ENCODE results near the gene CSF1.

CSF1 gene

DNA sequence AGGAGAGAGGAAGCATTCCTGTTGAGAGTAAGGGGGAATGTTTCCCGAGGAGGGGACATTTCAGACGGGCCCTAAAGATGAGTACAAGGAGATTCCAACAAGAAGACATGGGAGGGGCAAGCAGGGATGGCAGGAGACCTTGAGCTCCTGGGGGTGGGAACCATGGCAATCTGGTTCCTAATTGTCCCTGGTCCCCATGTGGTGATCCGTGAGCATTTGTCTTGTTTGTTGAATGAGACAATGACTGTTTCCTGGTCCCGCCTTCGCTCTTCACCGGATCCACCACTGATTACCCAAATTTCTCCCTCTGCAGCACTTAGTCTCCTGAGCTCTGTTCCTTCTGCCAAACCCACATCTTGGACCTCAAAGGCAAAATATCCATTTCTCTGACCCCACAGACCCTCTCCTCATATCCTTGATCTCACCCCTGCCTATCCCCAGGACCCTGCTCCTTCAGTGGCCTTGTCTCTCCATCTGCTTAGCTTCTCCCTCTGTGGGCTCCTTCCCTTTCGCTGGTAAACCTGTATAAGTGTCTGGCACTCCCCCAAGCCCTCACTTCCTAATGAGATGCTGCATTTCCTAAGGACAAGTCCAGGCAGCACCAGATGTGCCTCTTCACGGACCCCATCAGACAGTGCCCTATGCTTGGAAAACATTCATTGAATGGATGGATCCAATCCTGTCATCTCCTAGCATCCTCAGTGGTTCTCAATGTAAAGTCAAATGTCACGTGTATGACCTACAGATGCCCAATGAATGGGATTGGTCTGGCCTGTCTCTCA, 8.3 kb upstream of the CSF1 start:
- no CpG with 5 or more reads among the region's 9 CpGs for WGBS (ENCODE audit: insufficient coverage, insufficient read length)
- Histone ChIP-seq H3K4me1 (ENCODE audit: control insufficient read depth, insufficient read depth, low read length) (no peaks in the 10 kb centered on the region), H3K27ac (ENCODE audit: low read length) (no peak overlapping the region), H3K9me3 (ENCODE audit: control insufficient read depth, insufficient read depth, low read length) (no peaks in the 10 kb centered on the region), H3K4me3 (ENCODE audit: low read length) (no peak overlapping the region), H3K27me3 (ENCODE audit: control insufficient read depth, insufficient read depth, low read length) (no peaks in the 10 kb centered on the region), H3K36me3 (ENCODE audit: control insufficient read depth, insufficient read depth, low read length) (no peaks in the 10 kb centered on the region)
- no peak for DNase-seq (ENCODE audit: low read depth, low spot score)

DNA sequence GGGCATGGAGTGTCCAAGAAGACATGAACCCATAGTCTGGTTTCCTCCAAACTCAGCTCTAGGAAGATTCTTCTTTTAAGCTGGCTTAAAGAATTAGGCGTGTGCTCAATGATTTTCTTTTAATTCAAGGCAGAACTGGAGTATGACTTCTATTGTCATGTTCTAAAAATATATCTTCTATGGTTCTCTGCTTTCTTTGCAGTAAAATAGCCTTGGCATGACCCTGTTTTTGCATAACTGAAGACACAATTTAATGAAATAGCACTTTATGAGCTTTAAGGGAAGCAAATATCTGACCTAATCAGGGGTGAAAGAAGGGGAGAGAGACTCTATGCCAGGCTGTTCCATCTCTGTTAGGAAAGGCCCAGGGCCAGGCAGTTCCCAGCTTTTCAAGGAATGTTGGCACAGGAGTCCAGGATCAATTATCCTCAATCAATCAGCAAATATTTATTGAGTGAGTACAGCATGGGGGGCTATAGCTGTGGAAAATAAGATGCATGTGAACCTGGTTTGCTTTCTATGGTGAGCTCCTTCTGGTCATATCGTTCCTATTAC, 7.2 kb upstream of the CSF1 start:
- Histone ChIP-seq H3K9me3 (ENCODE audit: control insufficient read depth, insufficient read depth, low read length) (no peaks in the 10 kb centered on the region), H3K27me3 (ENCODE audit: control insufficient read depth, insufficient read depth, low read length) (no peaks in the 10 kb centered on the region), H3K4me1 (ENCODE audit: control insufficient read depth, insufficient read depth, low read length) (no peaks in the 10 kb centered on the region), H3K36me3 (ENCODE audit: control insufficient read depth, insufficient read depth, low read length) (no peaks in the 10 kb centered on the region), H3K4me3 (ENCODE audit: low read length) (no peak overlapping the region), H3K27ac (ENCODE audit: low read length) (no peak overlapping the region)
- no peak for DNase-seq (ENCODE audit: low read depth, low spot score)
- no CpG with 5 or more reads among the region's 2 CpGs for whole genome bisulfite sequencing (ENCODE audit: insufficient coverage, insufficient read length)

DNA sequence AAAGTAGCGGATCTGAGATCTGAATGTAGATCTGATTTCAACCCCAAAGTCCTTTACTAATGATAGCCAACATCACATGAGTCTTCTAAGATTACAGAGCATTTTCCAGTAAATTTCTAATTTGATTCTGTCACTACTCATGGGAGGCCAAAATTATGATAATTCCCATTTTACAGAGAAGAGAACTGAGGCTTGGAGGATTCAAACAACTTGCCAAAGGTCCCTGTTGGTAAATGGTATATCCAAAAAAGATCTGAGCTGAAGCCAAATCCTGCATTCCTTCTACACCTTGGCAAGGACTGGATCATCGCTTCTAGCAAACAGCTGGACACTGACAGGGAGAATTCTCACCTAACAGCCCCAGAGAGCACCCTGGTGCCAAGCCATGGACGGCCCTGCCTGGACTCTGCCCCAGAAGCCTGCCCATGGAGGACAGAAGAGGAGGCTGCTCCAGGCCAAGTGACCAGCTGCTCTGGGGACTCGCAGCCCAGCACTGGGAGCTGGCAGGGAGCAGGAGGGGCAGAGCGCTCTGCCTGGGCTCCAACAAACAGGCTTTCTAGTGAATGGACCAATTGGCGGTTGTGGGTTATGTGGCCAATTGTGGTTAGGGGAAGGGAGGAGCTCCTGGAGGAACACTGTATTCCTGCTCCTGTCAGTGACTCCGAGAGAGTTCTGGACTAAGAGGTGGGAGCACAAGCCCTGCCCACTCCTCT, 6.4 kb upstream of the CSF1 start:
- Histone ChIP-seq H3K9me3 (ENCODE audit: control insufficient read depth, insufficient read depth, low read length) (no peaks in the 10 kb centered on the region), H3K4me3 (ENCODE audit: low read length) (no peak overlapping the region), H3K36me3 (ENCODE audit: control insufficient read depth, insufficient read depth, low read length) (no peaks in the 10 kb centered on the region), H3K27me3 (ENCODE audit: control insufficient read depth, insufficient read depth, low read length) (peaks cover 2% of the 10 kb centered on the region; the same call in 1 of the 2 replicates), H3K4me1 (ENCODE audit: control insufficient read depth, insufficient read depth, low read length) (no peaks in the 10 kb centered on the region), H3K27ac (ENCODE audit: low read length) (no peak overlapping the region)
- no peak for DNase-seq (ENCODE audit: low read depth, low spot score)
- WGBS (ENCODE audit: insufficient coverage, insufficient read length): no CpG with 5 or more reads among the region's 7 CpGs

DNA sequence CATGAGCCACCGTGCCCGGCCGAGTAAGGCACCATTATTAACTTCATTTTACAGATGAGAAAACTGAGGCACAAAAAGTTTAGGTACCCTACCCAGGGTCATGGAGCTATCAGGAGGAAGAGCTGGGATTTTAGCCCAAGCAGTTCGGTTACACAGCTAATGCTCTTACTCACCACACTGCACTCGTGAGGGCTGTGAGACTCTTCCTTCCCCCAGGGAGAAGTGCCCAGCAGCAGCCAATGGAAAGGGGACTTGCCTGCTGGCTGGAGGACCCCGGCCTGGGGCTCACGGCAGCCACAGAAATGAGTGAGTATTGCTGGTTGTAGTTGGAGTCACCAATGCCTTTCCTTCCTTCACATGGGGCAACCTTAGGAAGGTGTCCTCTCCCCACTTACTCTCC, 5.2 kb upstream of the CSF1 start:
- no peak for DNase-seq (ENCODE audit: low read depth, low spot score)
- WGBS (ENCODE audit: insufficient coverage, insufficient read length): no CpG with 5 or more reads among the region's 7 CpGs
- Histone ChIP-seq H3K4me1 (ENCODE audit: control insufficient read depth, insufficient read depth, low read length) (no peaks in the 10 kb centered on the region; the same call in 1 of the 2 replicates), H3K27ac (ENCODE audit: low read length) (no peak overlapping the region), H3K27me3 (ENCODE audit: control insufficient read depth, insufficient read depth, low read length) (peaks cover 11% of the 10 kb centered on the region), H3K36me3 (ENCODE audit: control insufficient read depth, insufficient read depth, low read length) (no peaks in the 10 kb centered on the region), H3K9me3 (ENCODE audit: control insufficient read depth, insufficient read depth, low read length) (no peaks in the 10 kb centered on the region), H3K4me3 (ENCODE audit: low read length) (no peak overlapping the region)

DNA sequence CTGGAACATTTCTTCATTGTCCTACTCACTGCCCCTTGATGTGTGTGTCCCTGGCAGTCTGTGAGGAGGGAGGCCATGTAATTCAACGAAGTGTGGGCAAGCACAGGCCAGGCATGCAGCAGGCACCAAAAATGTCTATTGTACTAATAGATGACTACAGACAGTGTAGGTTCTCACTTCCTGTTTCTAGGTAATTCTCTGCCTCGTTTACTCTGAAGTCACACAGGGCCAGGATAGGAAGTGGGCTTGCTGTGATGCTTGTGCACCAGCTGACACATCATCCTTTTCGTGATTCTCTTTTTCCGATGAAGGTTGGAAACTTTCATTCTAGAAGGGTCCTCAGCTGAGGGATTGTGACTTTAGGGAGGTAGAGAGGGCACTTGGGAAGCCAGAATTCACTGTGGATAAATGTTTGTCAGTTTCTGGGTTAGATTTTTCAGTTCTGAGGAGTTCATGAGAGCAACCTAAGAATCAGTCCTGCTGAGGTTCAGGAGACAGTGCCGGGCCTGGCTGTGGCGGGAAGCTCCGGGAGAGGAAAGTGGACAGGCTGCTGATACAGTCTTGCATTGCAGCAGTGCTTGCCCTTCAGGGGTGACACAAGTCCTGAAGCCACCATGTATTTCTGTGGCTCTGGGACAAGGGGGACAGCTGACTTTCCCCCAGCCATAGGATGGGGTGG, 4.3 kb upstream of the CSF1 start:
- Histone ChIP-seq H3K9me3 (ENCODE audit: control insufficient read depth, insufficient read depth, low read length) (no peaks in the 10 kb centered on the region), H3K27me3 (ENCODE audit: control insufficient read depth, insufficient read depth, low read length) (peaks cover 11% of the 10 kb centered on the region), H3K4me3 (ENCODE audit: low read length) (no peak overlapping the region), H3K27ac (ENCODE audit: low read length) (no peak overlapping the region), H3K36me3 (ENCODE audit: control insufficient read depth, insufficient read depth, low read length) (no peaks in the 10 kb centered on the region), H3K4me1 (ENCODE audit: control insufficient read depth, insufficient read depth, low read length) (no peaks in the 10 kb centered on the region; the same call in 1 of the 2 replicates)
- no peak for DNase-seq (ENCODE audit: low read depth, low spot score)
- no CpG with 5 or more reads among the region's 7 CpGs for WGBS (ENCODE audit: insufficient coverage, insufficient read length)

DNA sequence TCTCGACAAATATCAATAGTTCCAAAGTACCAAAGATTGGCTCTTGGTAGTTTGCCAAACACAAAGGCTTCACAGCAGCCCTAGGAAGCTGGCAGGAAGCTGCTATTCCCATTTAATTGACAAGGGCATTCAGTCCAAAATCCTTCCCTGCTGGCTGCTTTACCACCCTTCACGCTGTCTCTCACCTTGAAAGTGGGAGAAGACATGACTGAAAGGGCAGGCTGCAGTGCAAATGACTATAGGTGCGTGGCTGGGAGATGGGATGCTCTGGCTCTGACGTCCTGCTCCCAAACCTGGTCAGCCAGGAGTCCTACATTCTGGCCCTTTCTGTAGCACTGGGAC, 3.8 kb upstream of the CSF1 start:
- no peak overlapping the region for H3K27ac ChIP-seq (ENCODE audit: low read length)
- WGBS (ENCODE audit: insufficient coverage, insufficient read length): no CpG with 5 or more reads among the region's 4 CpGs
- no peaks in the 10 kb centered on the region; the same call in 1 of the 2 replicates for H3K4me1 ChIP-seq (ENCODE audit: control insufficient read depth, insufficient read depth, low read length)
- H3K4me3 ChIP-seq (ENCODE audit: low read length): no peak overlapping the region
- H3K36me3 ChIP-seq (ENCODE audit: control insufficient read depth, insufficient read depth, low read length): no peaks in the 10 kb centered on the region
- H3K27me3 ChIP-seq (ENCODE audit: control insufficient read depth, insufficient read depth, low read length): peaks cover 14% of the 10 kb centered on the region
- DNase-seq (ENCODE audit: low read depth, low spot score): no peak
- H3K9me3 ChIP-seq (ENCODE audit: control insufficient read depth, insufficient read depth, low read length): no peaks in the 10 kb centered on the region

DNA sequence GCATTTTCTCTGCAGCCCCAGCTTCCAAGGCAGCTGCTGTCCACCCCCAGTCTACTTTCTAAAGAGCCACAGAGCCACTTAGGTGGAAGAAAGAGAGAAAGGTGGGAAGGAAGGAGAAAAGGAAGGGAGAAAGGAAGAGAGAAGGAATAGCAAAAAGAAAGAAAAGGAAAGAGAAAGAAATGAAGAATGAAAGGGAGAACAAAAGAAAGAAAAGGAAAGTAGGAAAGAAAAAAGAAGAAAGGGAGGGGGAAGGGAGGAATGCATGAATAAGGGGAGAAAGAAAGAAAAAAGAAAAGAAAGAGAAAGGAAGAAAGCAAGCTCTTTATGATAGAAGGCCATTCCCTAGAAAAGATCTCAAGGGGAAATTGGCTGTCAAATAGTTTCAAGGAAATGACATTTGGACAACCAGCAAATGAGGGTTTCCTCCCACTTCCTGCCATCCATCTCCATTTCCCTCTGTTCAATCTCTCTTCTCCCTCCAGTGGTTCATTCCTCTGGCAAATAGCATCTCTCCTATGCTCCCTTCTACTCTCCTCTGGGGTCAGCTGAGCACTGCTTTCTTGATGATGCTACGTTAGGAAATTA, 3.4 kb upstream of the CSF1 start:
- DNase-seq (ENCODE audit: low read depth, low spot score): no peak
- WGBS (ENCODE audit: insufficient coverage, insufficient read length): no CpG with 5 or more reads among the region's 1 CpG
- no peaks in the 10 kb centered on the region for H3K9me3 ChIP-seq (ENCODE audit: control insufficient read depth, insufficient read depth, low read length)
- H3K36me3 ChIP-seq (ENCODE audit: control insufficient read depth, insufficient read depth, low read length): no peaks in the 10 kb centered on the region
- no peak overlapping the region for H3K4me3 ChIP-seq (ENCODE audit: low read length)
- no peaks in the 10 kb centered on the region; the same call in 1 of the 2 replicates for H3K4me1 ChIP-seq (ENCODE audit: control insufficient read depth, insufficient read depth, low read length)
- H3K27ac ChIP-seq (ENCODE audit: low read length): no peak overlapping the region
- H3K27me3 ChIP-seq (ENCODE audit: control insufficient read depth, insufficient read depth, low read length): peaks cover 15% of the 10 kb centered on the region

DNA sequence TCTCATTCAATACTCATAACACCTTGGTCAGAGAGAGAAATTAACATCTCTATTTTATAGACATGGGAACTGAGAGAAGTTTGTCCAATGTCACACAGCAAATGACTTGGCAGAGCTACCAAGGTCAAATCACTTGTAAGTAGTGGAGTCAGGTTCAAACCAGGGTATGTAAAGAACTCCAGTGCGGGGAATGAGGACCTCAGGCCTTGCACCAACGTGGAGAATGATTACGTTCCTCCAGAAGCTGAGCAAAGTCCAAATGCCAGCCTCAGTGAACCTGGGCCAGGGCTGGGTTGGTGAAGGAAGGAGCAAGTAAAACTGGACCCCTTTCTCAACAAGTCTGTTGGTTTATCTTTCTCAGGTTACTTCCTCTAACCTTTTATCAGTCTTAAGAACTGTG, 1.8 kb upstream of the CSF1 start:
- Histone ChIP-seq H3K36me3 (ENCODE audit: control insufficient read depth, insufficient read depth, low read length) (no peaks in the 10 kb centered on the region), H3K27me3 (ENCODE audit: control insufficient read depth, insufficient read depth, low read length) (peaks cover 15% of the 10 kb centered on the region), H3K9me3 (ENCODE audit: control insufficient read depth, insufficient read depth, low read length) (no peaks in the 10 kb centered on the region), H3K27ac (ENCODE audit: low read length) (no peak overlapping the region), H3K4me3 (ENCODE audit: low read length) (no peak overlapping the region), H3K4me1 (ENCODE audit: control insufficient read depth, insufficient read depth, low read length) (no peaks in the 10 kb centered on the region; the same call in 1 of the 2 replicates)
- no peak for DNase-seq (ENCODE audit: low read depth, low spot score)
- no CpG with 5 or more reads among the region's 3 CpGs for WGBS (ENCODE audit: insufficient coverage, insufficient read length)

DNA sequence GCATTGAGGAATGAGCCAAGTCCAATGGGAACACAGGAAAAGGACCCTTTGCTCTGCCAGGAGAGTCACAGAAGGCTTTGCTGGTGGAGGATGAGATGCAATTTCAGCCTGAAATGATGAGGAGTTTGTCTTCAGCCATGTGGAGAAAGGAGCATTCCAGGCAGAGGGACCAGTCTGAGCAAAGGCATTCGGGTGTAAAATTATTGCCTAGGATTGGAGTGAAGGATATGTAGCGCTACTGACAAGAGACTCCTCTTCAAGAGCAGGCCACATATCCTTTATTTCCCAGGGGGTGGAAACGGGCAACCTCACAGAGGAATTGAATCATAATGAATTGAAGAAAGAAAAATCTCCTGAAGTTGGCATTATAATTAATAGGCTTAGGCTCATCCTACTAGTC, 1.1 kb upstream of the CSF1 start:
- Histone ChIP-seq H3K27ac (ENCODE audit: low read length) (no peak overlapping the region), H3K9me3 (ENCODE audit: control insufficient read depth, insufficient read depth, low read length) (no peaks in the 10 kb centered on the region), H3K27me3 (ENCODE audit: control insufficient read depth, insufficient read depth, low read length) (peaks cover 15% of the 10 kb centered on the region), H3K4me3 (ENCODE audit: low read length) (no peak overlapping the region), H3K36me3 (ENCODE audit: control insufficient read depth, insufficient read depth, low read length) (no peaks in the 10 kb centered on the region), H3K4me1 (ENCODE audit: control insufficient read depth, insufficient read depth, low read length) (no peaks in the 10 kb centered on the region; the same call in 1 of the 2 replicates)
- no CpG with 5 or more reads among the region's 3 CpGs for WGBS (ENCODE audit: insufficient coverage, insufficient read length)
- no peak for DNase-seq (ENCODE audit: low read depth, low spot score)
